SK-N-SH (cell line): Measurements from ENCODE around the gene VWDE. TPM values are rescaled to one million over a fixed set of nuclear protein-coding genes. Genes with fewer than 3 reads are reported as not detected.

ENCODE experiments used
- CTCF ChIA-PET: fragments of 300-600, 350-600 bp; formaldehyde crosslinking; extraction: SDS; loops from one replicate; lab custom pipeline; 2021; lab: Yijun Ruan, JAX
- POLR2A ChIA-PET: fragments of 350-600 bp; sonication (Branson Sonifier 250); formaldehyde crosslinking; extraction: SDS; loops from one replicate; lab custom pipeline; 2020; ENCODE audit warnings: antibody characterized with exemption, inconsistent platforms; lab: Yijun Ruan, JAX
- DNase-seq: peaks from one replicate; pipeline ENCODE4 v3.0.0; 2012
- H2AFZ ChIP-seq: fragments of 200-600 bp; sonication (generic); 2 replicates; pipeline ENCODE4 v1.8.1; 2016; ENCODE audit warnings: antibody characterized with exemption, mild to moderate bottlenecking, low read depth
- H3F3A ChIP-seq: fragments of 200-600 bp; sonication (generic); replicated peaks from 2 replicates; pipeline ENCODE3; 2016; ENCODE audit warnings: antibody characterized with exemption, mild to moderate bottlenecking; ENCODE audit not compliant: insufficient read depth
- H3K27ac ChIP-seq, 2 experiments: fragments of 200-500 bp in 1 of 2; fragments of 200-600 bp in 1 of 2; sonication (Bioruptor generic) in 1 of 2; sonication (generic), shearing (Covaris generic) in 1 of 2; 2 replicates each; pipeline versions ENCODE4 v1.5.1 to v1.6.1; 2014 to 2016; ENCODE audit warnings: low read depth in 2 of 2, inconsistent platforms in 1 of 2, low read length in 1 of 2, mild to moderate bottlenecking in 1 of 2, mixed read lengths in 1 of 2
- H3K27me3 ChIP-seq: fragments of 200-600 bp; sonication (generic), shearing (Covaris generic); 2 replicates; pipeline ENCODE4 v1.6.1; 2016; ENCODE audit warnings: mixed run types; ENCODE audit not compliant: insufficient read depth
- H3K36me3 ChIP-seq, 2 experiments: fragments of 200-500 bp in 1 of 2; fragments of 200-600 bp in 1 of 2; sonication (Bioruptor generic) in 1 of 2; sonication (generic) in 1 of 2; replicated peaks in 1 of 2; 2 replicates each; pipeline versions ENCODE3 to v1.5.1; 2014 to 2016; ENCODE audit warnings: low read length in 1 of 2, mild to moderate bottlenecking in 1 of 2; ENCODE audit not compliant: insufficient read depth in 2 of 2, control insufficient read depth in 1 of 2
- H3K4me1 ChIP-seq, 2 experiments: fragments of 200-500 bp in 1 of 2; fragments of 200-600 bp in 1 of 2; sonication (Bioruptor generic) in 1 of 2; sonication (generic), shearing (Covaris generic) in 1 of 2; 2 replicates each; pipeline versions ENCODE4 v1.5.1 to v1.6.1; 2014 to 2016; ENCODE audit warnings: low read depth in 1 of 2, low read length in 1 of 2, mixed run types in 1 of 2; ENCODE audit not compliant: insufficient read depth in 2 of 2, control insufficient read depth in 1 of 2
- H3K4me2 ChIP-seq: fragments of 200-600 bp; sonication (generic), shearing (Covaris generic); 2 replicates; pipeline ENCODE4 v1.6.1; 2017; ENCODE audit warnings: mixed run types
- H3K4me3 ChIP-seq, 2 experiments: fragments of 200-500 bp in 1 of 2; fragments of 200-600 bp in 1 of 2; sonication (Bioruptor generic) in 1 of 2; sonication (generic), shearing (Covaris generic) in 1 of 2; 2 replicates each; pipeline versions ENCODE4 v1.5.1 to v1.8.1; 2014 to 2016; ENCODE audit warnings: low read depth in 2 of 2, inconsistent platforms in 1 of 2, low read length in 1 of 2, mild to moderate bottlenecking in 1 of 2, mixed read lengths in 1 of 2, moderate library complexity in 1 of 2
- H3K79me2 ChIP-seq: fragments of 200-600 bp; sonication (generic); 2 replicates; pipeline ENCODE4 v1.8.1; 2017; ENCODE audit warnings: mild to moderate bottlenecking; ENCODE audit not compliant: insufficient read depth
- H3K9ac ChIP-seq: fragments of 200-600 bp; sonication (generic); 2 replicates; pipeline ENCODE4 v1.6.1; 2017; ENCODE audit warnings: mixed run types
- H3K9me2 ChIP-seq: fragments of 200-600 bp; sonication (generic); 2 replicates; pipeline ENCODE4 v1.6.1; 2017; ENCODE audit warnings: mixed run types
- H3K9me3 ChIP-seq: fragments of 200-600 bp; sonication (generic); 2 replicates; pipeline ENCODE4 v1.6.1; 2017; ENCODE audit warnings: mixed run types, mild to moderate bottlenecking, moderate library complexity
- H4K20me1 ChIP-seq: fragments of 200-600 bp; sonication (generic); 2 replicates; pipeline ENCODE4 v1.6.1; 2017; ENCODE audit warnings: mild to moderate bottlenecking, mixed run types; ENCODE audit not compliant: insufficient read depth
- ELF1 ChIP-seq: IDR thresholded peaks from 2 replicates; pipeline ENCODE4 v1.4.0; 2012
- FOSL2 ChIP-seq: IDR thresholded peaks from 2 replicates; pipeline ENCODE4 v1.4.0; 2012; ENCODE audit warnings: low read depth, mild to moderate bottlenecking, moderate library complexity, borderline replicate concordance
- FOXJ3 ChIP-seq: sonication (generic); formaldehyde crosslinking; IDR thresholded peaks from 2 replicates; pipeline ENCODE4 v1.5.1; 2020; ENCODE audit warnings: mild to moderate bottlenecking, missing genetic modification reagents
- FOXM1 ChIP-seq: IDR thresholded peaks from 2 replicates; pipeline ENCODE4 v1.4.0; 2012; ENCODE audit warnings: low read depth, mild to moderate bottlenecking
- GATA2 ChIP-seq: sonication (generic); formaldehyde crosslinking; IDR thresholded peaks from 2 replicates; pipeline ENCODE4 v1.5.0; 2020; ENCODE audit warnings: mild to moderate bottlenecking, missing genetic modification reagents
- MXI1 ChIP-seq: IDR thresholded peaks from 2 replicates; pipeline ENCODE4 v1.6.1; 2012; ENCODE audit warnings: mild to moderate bottlenecking, low read depth, low read length, improper control_type of control experiment
- NRF1 ChIP-seq: IDR thresholded peaks from 2 replicates; pipeline ENCODE4 v1.6.1; 2012; ENCODE audit warnings: low read depth, mild to moderate bottlenecking, low read length
- RAD21 ChIP-seq: IDR thresholded peaks from 2 replicates; pipeline ENCODE4 v1.6.1; 2012; ENCODE audit warnings: mild to moderate bottlenecking, low read length
- RCOR1 ChIP-seq: fragments of 150-350 bp; IDR thresholded peaks from 2 replicates; pipeline ENCODE4 v1.6.1; 2017; ENCODE audit warnings: antibody characterized with exemption, low read length
- RFX5 ChIP-seq: IDR thresholded peaks from 2 replicates; pipeline ENCODE4 v1.6.1; 2012; ENCODE audit warnings: mild to moderate bottlenecking, improper control_type of control experiment, low read length
- RXRA ChIP-seq: IDR thresholded peaks from 2 replicates; pipeline ENCODE4 v1.4.0; 2012; ENCODE audit warnings: low read depth, mild to moderate bottlenecking, borderline replicate concordance
- SIN3A ChIP-seq: IDR thresholded peaks from 2 replicates; pipeline ENCODE4 v1.6.1; 2012; ENCODE audit warnings: low read depth, mild to moderate bottlenecking, low read length, moderate library complexity, borderline replicate concordance
- SMC3 ChIP-seq: IDR thresholded peaks from 2 replicates; pipeline ENCODE4 v1.6.1; 2012; ENCODE audit warnings: low read depth, low read length, improper control_type of control experiment
- TAF1 ChIP-seq: IDR thresholded peaks from 2 replicates; pipeline ENCODE4 v1.6.1; 2012; ENCODE audit warnings: low read depth, mild to moderate bottlenecking, low read length, moderate library complexity, borderline replicate concordance
- TEAD4 ChIP-seq: IDR thresholded peaks from 2 replicates; pipeline ENCODE4 v1.4.0; 2012; ENCODE audit warnings: mild to moderate bottlenecking, borderline replicate concordance; ENCODE audit not compliant: insufficient read depth
- YY1 ChIP-seq: IDR thresholded peaks from 2 replicates; pipeline ENCODE4 v1.4.0; 2012; ENCODE audit warnings: low read depth, mild to moderate bottlenecking
- WGBS: methylation state at CpG from one replicate; pipeline ENCODE4 v1.1.6; 2017; ENCODE audit warnings: low lambda C conversion rate; 5-methylcytosine and 5-hydroxymethylcytosine counted together
- polyA plus RNA-seq, 3 experiments: library from polyadenylated mRNA; depleted of rRNA; stranded (reverse); fragments of >200 nt; gene quantifications; 2 replicates each; pipeline ENCODE4 v1.2.3, GENCODE V29; 2012
- TF ChIP-seq, protein P1 (sequence below): IDR thresholded peaks from 2 replicates; pipeline ENCODE4 v1.4.0; 2012; ENCODE audit warnings: low read depth, borderline replicate concordance
- TF ChIP-seq, protein P2 (sequence below): IDR thresholded peaks from 2 replicates; pipeline ENCODE4 v1.6.1; 2012; ENCODE audit warnings: mild to moderate bottlenecking, low read depth, low read length, moderate library complexity
- TF ChIP-seq, protein P3 (sequence below): fragments of 150-350 bp; IDR thresholded peaks from 2 replicates; pipeline ENCODE4 v1.6.1; 2016; ENCODE audit warnings: mild to moderate bottlenecking, low read depth, low read length

Gene VWDE
- polyA plus RNA-seq, 1 of the 3 experiments (the other 2 are of a cell fraction) = not detected

DNA sequence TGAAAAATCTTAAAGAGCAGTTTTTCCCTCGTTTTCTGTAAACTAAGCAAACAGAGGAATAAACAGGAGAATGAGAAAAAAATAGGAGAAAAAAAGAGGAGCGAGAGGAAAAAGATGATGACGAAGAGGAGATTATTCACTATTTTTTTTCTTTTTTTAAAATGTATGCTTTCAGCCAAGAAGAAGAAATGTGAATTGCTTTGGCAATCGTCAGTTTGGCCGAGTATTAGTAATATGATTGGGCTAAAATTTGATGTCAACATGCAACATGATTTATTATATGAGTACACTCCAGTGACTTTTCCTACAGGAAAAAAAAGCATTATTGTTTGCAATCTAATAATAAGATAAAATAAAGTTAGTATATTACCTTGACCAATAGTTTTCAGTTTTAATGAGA is 26.3 kb downstream of the VWDE start:
- DNase-seq = no peak
- H3K4me1 ChIP-seq = no peaks in the 10 kb centered on the region
- H3K36me3 ChIP-seq = no peaks in the 10 kb centered on the region
- H4K20me1 ChIP-seq = no peaks in the 10 kb centered on the region
- no peak overlapping the region for H3K9ac ChIP-seq
- no peak overlapping the region for H2AFZ ChIP-seq
- no peaks in the 10 kb centered on the region for H3K9me3 ChIP-seq
- WGBS = 50% methylated on average over 5 of the region's 5 CpGs
- no peak overlapping the region for H3K4me2 ChIP-seq
- no peak for TF ChIP-seq YY1
- TF ChIP-seq ELF1 = no peak
- no peak for TF ChIP-seq RFX5
- TF ChIP-seq TAF1 = no peak
- TF ChIP-seq RAD21 = no peak
- TF ChIP-seq FOXJ3 = no peak
- CTCF ChIA-PET = interaction anchor here (1.0 to 3.4 kb wide), 5 partner anchors 10 to 81 kb away, joined by 3 to 20 read pairs (median 6); no protein-coding TSS in a partner anchor
- POLR2A ChIA-PET = no interaction called here
- H3K79me2 ChIP-seq = no peaks in the 10 kb centered on the region
- no peaks in the 10 kb centered on the region for H3F3A ChIP-seq
- no peak overlapping the region for H3K4me3 ChIP-seq
- H3K27ac ChIP-seq = no peak overlapping the region
- H3K9me2 ChIP-seq = no peaks in the 10 kb centered on the region
- no peaks in the 10 kb centered on the region for H3K27me3 ChIP-seq

DNA sequence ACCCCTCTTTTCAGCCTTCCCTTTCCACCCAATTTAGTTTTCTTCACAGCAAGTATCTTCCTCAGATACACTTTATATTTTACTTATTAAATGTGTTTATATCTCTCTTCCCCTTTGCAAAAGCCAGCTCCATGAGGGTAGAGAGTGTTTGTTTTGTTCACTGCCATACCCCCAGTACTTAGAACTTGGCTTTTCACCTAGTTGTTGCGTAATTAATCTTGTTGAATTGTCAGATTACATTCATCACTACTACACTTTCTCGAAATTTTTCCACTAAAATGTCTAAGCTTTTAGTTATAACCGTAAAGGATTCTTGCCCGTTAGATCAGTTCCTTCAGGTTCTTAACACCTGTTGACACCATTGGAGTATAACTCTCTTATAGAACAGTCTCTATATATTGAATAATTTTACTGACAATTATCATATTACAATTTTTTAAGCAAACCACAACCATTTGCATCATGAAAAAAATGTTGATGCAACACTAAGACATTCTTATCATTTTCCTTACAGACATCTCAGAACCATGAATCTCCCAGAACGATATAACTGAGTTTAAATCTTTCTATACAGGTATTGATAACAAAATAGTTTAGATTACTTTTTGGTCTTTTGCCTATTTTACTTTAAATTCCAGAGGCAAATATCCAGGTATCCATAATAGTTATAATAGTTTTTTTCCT is 29.9 kb downstream of the VWDE start:
- ChIA-PET POLR2A (no interaction called here), CTCF (no interaction called here)

DNA sequence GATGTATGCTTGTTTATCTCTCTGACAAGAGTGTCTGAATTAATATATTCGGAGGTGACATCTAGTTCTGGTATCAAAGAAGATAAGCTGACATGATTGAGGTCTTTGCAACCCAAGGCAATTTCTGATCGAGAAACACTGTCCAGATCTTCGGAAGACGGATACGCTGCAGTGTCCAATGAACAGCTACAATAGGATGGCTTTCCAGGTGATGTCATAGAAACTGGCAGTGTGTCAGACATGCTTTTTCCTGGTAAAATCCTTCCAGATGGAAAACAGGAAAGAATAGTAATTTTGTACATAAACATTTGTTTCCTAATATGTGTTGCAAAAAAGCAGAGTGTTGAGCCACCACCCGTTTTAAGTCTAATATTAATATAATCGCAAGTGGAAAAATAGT is 33.4 kb downstream of the VWDE start:
- Histone ChIP-seq H3K4me1 (no peaks in the 10 kb centered on the region; a peak in 1 of 4 replicates), H3K79me2 (no peaks in the 10 kb centered on the region), H3K4me2 (no peak overlapping the region), H3K36me3 (peaks cover 0 to 4% of the 10 kb centered on the region in 2 experiments), H4K20me1 (no peaks in the 10 kb centered on the region), H3F3A (no peaks in the 10 kb centered on the region), H3K27me3 (no peaks in the 10 kb centered on the region), H2AFZ (no peak overlapping the region), H3K9me2 (no peaks in the 10 kb centered on the region), H3K9ac (no peak overlapping the region), H3K9me3 (no peaks in the 10 kb centered on the region), H3K27ac (no peak overlapping the region), H3K4me3 (no peak overlapping the region)
- ChIA-PET POLR2A (no interaction called here), CTCF (no interaction called here)
- DNase-seq = peak; percentile 34
- WGBS = 52% methylated on average over 7 of the region's 7 CpGs
- TF ChIP-seq ELF1 (no peak), NRF1 (no peak), TEAD4 (no peak), SIN3A (no peak), FOSL2 (no peak), RCOR1 (no peak), MXI1 (no peak)
- TF ChIP-seq, protein P1, sequence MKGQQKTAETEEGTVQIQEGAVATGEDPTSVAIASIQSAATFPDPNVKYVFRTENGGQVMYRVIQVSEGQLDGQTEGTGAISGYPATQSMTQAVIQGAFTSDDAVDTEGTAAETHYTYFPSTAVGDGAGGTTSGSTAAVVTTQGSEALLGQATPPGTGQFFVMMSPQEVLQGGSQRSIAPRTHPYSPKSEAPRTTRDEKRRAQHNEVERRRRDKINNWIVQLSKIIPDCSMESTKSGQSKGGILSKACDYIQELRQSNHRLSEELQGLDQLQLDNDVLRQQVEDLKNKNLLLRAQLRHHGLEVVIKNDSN = no peak
- TF ChIP-seq, protein P2, sequence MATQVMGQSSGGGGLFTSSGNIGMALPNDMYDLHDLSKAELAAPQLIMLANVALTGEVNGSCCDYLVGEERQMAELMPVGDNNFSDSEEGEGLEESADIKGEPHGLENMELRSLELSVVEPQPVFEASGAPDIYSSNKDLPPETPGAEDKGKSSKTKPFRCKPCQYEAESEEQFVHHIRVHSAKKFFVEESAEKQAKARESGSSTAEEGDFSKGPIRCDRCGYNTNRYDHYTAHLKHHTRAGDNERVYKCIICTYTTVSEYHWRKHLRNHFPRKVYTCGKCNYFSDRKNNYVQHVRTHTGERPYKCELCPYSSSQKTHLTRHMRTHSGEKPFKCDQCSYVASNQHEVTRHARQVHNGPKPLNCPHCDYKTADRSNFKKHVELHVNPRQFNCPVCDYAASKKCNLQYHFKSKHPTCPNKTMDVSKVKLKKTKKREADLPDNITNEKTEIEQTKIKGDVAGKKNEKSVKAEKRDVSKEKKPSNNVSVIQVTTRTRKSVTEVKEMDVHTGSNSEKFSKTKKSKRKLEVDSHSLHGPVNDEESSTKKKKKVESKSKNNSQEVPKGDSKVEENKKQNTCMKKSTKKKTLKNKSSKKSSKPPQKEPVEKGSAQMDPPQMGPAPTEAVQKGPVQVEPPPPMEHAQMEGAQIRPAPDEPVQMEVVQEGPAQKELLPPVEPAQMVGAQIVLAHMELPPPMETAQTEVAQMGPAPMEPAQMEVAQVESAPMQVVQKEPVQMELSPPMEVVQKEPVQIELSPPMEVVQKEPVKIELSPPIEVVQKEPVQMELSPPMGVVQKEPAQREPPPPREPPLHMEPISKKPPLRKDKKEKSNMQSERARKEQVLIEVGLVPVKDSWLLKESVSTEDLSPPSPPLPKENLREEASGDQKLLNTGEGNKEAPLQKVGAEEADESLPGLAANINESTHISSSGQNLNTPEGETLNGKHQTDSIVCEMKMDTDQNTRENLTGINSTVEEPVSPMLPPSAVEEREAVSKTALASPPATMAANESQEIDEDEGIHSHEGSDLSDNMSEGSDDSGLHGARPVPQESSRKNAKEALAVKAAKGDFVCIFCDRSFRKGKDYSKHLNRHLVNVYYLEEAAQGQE = no peak

More for the DNA sequence above, 29.9 kb downstream of the VWDE start:
- H3K9ac ChIP-seq = no peak overlapping the region
- H2AFZ ChIP-seq = no peak overlapping the region
- H3K9me2 ChIP-seq = no peaks in the 10 kb centered on the region
- WGBS = 45% methylated on average over 5 of the region's 5 CpGs
- no peaks in the 10 kb centered on the region for H3K9me3 ChIP-seq
- no peak overlapping the region for H3K27ac ChIP-seq
- peaks cover 0 to 4% of the 10 kb centered on the region in 2 experiments for H3K36me3 ChIP-seq
- H3K4me1 ChIP-seq = no peaks in the 10 kb centered on the region; a peak in 1 of 4 replicates
- no peaks in the 10 kb centered on the region for H3K27me3 ChIP-seq
- no peaks in the 10 kb centered on the region for H3F3A ChIP-seq
- TF ChIP-seq RXRA (no peak), YY1 (no peak), FOXM1 (no peak), GATA2 (CRISPR knock-in tag) (no peak), SMC3 (no peak)
- TF ChIP-seq, protein P3, sequence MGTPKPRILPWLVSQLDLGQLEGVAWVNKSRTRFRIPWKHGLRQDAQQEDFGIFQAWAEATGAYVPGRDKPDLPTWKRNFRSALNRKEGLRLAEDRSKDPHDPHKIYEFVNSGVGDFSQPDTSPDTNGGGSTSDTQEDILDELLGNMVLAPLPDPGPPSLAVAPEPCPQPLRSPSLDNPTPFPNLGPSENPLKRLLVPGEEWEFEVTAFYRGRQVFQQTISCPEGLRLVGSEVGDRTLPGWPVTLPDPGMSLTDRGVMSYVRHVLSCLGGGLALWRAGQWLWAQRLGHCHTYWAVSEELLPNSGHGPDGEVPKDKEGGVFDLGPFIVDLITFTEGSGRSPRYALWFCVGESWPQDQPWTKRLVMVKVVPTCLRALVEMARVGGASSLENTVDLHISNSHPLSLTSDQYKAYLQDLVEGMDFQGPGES = no peak
- H3K79me2 ChIP-seq = no peaks in the 10 kb centered on the region
- H3K4me2 ChIP-seq = no peak overlapping the region
- no peak for DNase-seq
- H3K4me3 ChIP-seq = no peak overlapping the region
- no peaks in the 10 kb centered on the region for H4K20me1 ChIP-seq
